DMS79 (cell line): Measurements from ENCODE around the gene HNRNPAB.
"Not testable (repeated sequence)": the region's sequence is repeated elsewhere in the genome, so short reads cannot be mapped to it uniquely, and the experiment has no call there.

ENCODE experiments used
- DNase-seq: peaks from one replicate; lab custom pipeline; 2025; lab: John Stamatoyannopoulos, UW

HNRNPAB gene

DNA sequence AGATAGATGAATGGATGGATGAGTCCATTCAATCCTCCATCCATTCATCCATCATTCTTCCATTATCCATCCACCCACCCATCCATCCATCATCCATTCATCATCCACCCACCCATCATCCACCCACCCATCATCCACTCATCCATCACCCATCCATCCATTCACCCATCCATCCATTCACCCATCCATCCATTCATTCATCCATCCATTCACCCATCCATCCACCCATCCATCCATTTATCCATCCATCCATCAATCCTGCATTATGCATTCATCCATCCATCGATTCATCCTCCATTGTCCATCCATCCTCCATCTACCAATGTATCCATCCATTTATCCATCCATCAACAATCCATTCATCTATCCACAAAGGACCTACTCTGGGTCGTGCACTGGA is 41.1 kb downstream of the HNRNPAB start:
- DNase-seq: no peak

- no peak for DNase-seq
Measured at GRCh38 chr5:178246624-178247279, 42.4 kb downstream of the HNRNPAB start.

DNA sequence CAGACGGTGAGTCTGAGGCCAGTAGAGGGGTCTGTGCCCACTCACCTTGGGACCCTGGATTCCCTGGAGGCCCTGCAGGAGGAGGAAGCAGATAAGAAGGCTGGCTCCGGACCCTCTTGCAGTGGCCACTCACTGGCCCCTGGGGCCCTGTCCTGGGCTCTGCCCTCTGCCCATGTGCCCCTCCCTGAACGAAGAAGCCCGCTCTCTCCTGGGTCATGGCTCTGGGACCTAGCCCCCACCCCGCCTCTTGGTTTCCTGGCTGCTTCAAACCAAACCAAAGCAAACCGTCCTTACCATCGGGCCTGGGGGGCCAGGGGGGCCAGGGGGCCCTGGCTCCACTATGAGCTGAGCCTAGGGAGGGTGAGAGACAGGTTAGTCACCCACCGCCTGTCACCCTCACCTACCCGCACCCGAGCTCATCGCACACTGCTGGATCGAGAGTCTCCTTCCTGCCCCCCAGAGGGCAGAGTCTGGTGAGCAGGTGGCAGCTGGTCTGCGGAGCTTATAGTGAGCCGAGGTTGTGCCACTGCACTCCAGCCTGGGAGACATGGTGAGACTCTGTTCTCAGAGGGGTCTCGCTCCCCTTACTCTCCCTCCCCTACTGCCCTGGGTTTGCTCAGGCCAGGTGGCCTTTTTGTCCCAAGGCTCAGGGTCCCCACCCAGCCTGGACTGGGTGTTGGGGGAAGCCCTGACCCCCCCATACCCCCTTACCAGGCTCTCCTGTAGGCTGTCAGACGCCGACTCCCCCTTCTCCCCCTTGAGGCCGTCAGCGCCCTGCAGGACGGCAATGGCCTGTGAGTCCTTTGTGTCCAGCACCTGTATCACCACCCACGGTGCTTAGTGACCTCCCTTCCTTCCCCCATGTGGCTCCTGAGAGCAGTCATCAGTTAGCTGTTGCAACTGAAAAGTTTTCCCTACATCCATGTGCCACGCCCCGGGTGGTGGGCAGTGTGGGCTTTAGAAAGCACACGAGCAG is 43.4 kb downstream of the HNRNPAB start:
- DNase-seq: no peak

DNA sequence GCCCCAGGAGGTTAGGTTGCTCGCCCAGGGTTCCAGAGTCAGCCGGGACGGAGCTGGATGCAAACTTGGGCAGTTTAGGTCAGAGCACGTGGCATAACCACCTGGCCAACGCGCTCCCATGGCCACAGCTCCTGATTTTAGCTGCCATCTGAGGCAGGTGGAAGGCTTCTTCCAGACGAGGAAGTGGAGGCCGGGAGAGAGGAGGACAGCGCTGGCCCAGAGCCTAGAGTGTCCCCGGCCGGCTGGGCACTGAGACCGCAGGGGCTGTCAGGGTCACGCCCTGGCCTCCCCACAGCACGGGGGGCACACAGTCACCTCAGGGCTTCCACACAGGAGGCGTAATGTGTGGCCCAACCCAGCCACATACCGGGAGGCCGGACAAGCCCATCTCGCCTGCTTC is 44.4 kb downstream of the HNRNPAB start:
- no peak for DNase-seq

DNA sequence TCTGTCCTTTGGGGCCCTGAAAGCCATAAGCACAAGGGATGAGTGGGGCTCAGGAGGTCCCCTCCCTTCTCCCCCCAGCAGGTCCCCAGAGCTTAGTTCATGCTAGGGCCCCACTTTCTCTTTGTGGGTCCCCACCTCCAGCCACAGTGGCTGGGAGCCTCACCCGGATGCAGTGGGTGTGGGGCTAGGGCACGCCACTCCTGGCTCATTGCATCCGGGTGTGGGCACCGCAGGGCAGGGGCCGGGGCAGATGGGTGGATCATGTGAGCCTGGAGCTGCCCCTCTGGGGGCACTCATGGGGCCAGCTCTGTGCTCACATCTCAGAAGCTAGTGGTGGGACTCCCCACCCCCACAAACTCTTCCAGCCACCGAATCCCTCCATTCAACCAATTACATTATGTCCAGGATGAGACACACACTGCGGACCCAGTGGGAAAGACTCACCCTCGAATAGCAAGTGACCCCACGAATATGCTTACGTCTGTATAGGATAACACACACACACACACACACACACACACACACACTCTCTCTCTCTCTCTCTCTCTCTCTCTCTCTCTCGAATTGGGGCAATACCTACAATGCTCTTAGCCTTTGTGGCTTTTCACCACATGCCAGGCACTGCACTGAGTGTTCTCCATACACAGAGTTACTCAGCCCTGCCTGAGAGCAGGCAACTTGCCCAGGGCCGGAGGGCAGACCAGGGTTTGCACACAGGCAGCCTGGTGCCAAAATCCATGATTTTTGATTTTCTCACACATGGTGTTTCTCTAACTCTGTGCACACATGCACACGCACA is 45.1 kb downstream of the HNRNPAB start:
- peak; percentile 47 for DNase-seq

DNA sequence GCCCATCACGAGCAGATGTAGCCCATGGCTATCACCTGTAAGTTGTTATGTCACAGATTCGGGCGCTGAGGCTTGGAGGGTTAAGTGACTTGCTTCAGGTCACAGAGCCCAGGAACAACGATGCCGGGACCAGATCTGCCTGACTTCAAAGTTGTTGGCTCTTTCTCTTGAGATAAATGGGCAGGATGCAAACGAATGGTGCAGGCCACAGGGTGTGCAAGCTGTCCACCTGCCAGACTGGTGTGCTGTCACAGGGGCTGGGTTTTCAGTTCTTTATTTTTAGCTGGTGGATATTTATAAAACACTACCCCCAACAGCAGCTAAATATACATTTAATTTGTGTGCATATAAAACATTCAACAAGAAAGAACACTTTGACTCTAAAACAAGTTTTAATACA is 45.9 kb downstream of the HNRNPAB start:
- no peak for DNase-seq

GRCh38 chr5:178252258-178252657 is 47.9 kb downstream of the HNRNPAB start:
- DNase-seq: no peak

DNA sequence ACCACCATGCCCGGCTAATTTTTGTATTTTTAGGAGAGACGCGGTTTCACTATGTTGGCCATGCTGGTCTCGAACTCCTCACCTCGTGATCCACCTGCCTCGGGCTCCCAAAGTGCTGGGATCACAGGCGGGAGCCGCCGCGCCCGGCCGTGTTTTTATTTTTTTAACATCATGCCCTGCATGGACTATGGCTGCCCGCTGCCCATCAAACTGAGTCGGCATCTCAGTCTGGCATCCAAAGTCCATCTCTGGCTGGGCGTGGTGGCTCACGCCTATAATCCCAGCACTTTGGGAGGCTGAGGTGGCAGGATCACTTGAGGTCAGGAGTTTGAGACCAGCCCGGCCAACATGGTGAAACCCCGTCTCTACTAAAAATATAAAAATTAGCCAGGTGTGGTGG is 49.3 kb downstream of the HNRNPAB start:
- DNase-seq: not testable (repeated sequence)

- no peak for DNase-seq
Measured at GRCh38 chr5:178256746-178257145, 52.4 kb downstream of the HNRNPAB start.

GRCh38 chr5:178257650-178258049 is 53.3 kb downstream of the HNRNPAB start:
- DNase-seq: no peak

GRCh38 chr5:178259623-178260536 is 55.5 kb downstream of the HNRNPAB start:
- no peak for DNase-seq
